Stimulated activated CD4-positive, alpha-beta T cell treated with anti-CD3 and anti-CD28 coated beads, Interleukin-4, amount 100 ng/mL, for 48 hours (primary cell): ENCODE results near the gene DPEP2.
"Not testable (repeated sequence)": the region's sequence is repeated elsewhere in the genome, so short reads cannot be mapped to it uniquely, and the experiment has no call there.

Experiments used
- DNase-seq, 2 donors: peaks; one replicate each; pipeline ENCODE4 v3.0.0-alpha.2; 2020; ENCODE audit warnings: low read depth in 2 of 2

Gene DPEP2

GRCh38 chr16:67953641-67954375, 45.5 kb downstream of the DPEP2 start:
- no peak for DNase-seq

- DNase-seq: no peak
Observed at GRCh38 chr16:67951485-67951884, 47.8 kb downstream of the DPEP2 start.

- no peak for DNase-seq
Observed at GRCh38 chr16:67950335-67950843, 48.9 kb downstream of the DPEP2 start.

GRCh38 chr16:67949645-67950044, 49.6 kb downstream of the DPEP2 start:
- DNase-seq: no peak

- no peak for DNase-seq
Observed at GRCh38 chr16:67948015-67948414, 51.3 kb downstream of the DPEP2 start.

GRCh38 chr16:67946966-67947558, 52.2 kb downstream of the DPEP2 start:
- no peak for DNase-seq

- DNase-seq: no peak
Observed at GRCh38 chr16:67946128-67946569, 53.1 kb downstream of the DPEP2 start.

GRCh38 chr16:67945392-67945933, 53.8 kb downstream of the DPEP2 start:
- DNase-seq: no peak

GRCh38 chr16:67944690-67945391, 54.4 kb downstream of the DPEP2 start:
- no peak for DNase-seq

GRCh38 chr16:67943619-67944504, 55.4 kb downstream of the DPEP2 start, which contains the start of gene LCAT:
Gene LCAT, minus strand, starts transcription at chr16:67944120. Its CDS starts 19 bp downstream, at chr16:67944101.
- DNase-seq: no peak

- no peak for DNase-seq
Observed at GRCh38 chr16:67943256-67943618, 56.0 kb downstream of the DPEP2 start.

GRCh38 chr16:67942510-67943255, 56.6 kb downstream of the DPEP2 start:
- no peak for DNase-seq

- peak in 1 of 2 donors; percentile 26 for DNase-seq
Observed at GRCh38 chr16:67942200-67942509, 57.1 kb downstream of the DPEP2 start.

GRCh38 chr16:67941469-67942199, 57.6 kb downstream of the DPEP2 start:
- DNase-seq: no peak

GRCh38 chr16:67940446-67941089, 58.7 kb downstream of the DPEP2 start:
- no peak for DNase-seq

GRCh38 chr16:67939507-67940445, 59.5 kb downstream of the DPEP2 start:
- peak; percentile 41 to 48 for DNase-seq

GRCh38 chr16:67937713-67938112, 61.6 kb downstream of the DPEP2 start:
- DNase-seq: not testable (repeated sequence)
